Measurements from ENCODE around the gene HAND2.

DNA sequence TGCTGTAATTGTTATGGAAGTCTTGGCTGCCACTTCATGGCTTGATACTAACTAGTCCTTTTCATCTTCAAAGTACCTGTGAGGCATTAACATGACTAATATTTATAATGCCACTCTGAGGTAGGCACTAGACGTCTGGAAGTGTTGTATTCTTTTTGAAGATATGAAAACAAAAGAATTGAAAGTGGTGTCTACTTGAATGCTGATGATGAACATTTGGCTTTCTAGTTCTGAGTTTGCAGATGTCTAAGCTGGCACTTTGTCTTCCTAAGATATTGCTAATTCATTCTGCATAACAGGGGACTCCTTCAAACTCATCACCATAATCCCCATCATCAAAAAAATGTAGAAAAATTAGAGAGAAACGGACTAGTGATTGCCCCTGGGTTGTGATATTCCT lies 41.6 kb upstream of the HAND2 start:
- TF ChIP-seq, protein P1, sequence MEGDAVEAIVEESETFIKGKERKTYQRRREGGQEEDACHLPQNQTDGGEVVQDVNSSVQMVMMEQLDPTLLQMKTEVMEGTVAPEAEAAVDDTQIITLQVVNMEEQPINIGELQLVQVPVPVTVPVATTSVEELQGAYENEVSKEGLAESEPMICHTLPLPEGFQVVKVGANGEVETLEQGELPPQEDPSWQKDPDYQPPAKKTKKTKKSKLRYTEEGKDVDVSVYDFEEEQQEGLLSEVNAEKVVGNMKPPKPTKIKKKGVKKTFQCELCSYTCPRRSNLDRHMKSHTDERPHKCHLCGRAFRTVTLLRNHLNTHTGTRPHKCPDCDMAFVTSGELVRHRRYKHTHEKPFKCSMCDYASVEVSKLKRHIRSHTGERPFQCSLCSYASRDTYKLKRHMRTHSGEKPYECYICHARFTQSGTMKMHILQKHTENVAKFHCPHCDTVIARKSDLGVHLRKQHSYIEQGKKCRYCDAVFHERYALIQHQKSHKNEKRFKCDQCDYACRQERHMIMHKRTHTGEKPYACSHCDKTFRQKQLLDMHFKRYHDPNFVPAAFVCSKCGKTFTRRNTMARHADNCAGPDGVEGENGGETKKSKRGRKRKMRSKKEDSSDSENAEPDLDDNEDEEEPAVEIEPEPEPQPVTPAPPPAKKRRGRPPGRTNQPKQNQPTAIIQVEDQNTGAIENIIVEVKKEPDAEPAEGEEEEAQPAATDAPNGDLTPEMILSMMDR (IDR thresholded peaks at IDR 0.05 in 4 of 5, conservative IDR thresholded peaks at IDR 0.05 in 1 of 5): no peak
- no peak for TF ChIP-seq POLR2A (IDR thresholded peaks at IDR 0.05)

Measured in gastrocnemius medialis (tissue), 4 donors.